H9 (cell line): ENCODE data around the gene MRPS18A. TPM values are rescaled to one million over a fixed set of nuclear protein-coding genes. Genes with fewer than 3 reads are reported as not detected.

ENCODE experiments used
- DNase-seq: peaks from one replicate; pipeline ENCODE4 v3.0.0-alpha.2; 2017
- H2AFZ ChIP-seq: one replicate; pipeline ENCODE4 v1.6.1; 2013; ENCODE audit warnings: mild to moderate bottlenecking, low read length, control low read depth, moderate library complexity
- H2AK5ac ChIP-seq: 2 replicates; pipeline ENCODE4 v1.6.1; 2013; ENCODE audit warnings: low read length, control low read depth, mixed read lengths; ENCODE audit not compliant: insufficient read length
- H2BK120ac ChIP-seq: one replicate; pipeline ENCODE4 v1.6.1; 2013; ENCODE audit warnings: low read depth, mild to moderate bottlenecking, low read length, control low read depth, inconsistent platforms; ENCODE audit not compliant: poor library complexity, severe bottlenecking
- H2BK12ac ChIP-seq: 2 replicates; pipeline ENCODE4 v1.6.1; 2013; ENCODE audit warnings: low read length, control low read depth, mixed read lengths, low read depth; ENCODE audit not compliant: insufficient read length
- H2BK15ac ChIP-seq: 2 replicates; pipeline ENCODE4 v1.6.1; 2013; ENCODE audit warnings: low read depth, low read length, control low read depth
- H2BK20ac ChIP-seq: one replicate; pipeline ENCODE4 v1.6.1; 2013; ENCODE audit warnings: low read depth, mild to moderate bottlenecking, low read length, control low read depth, inconsistent platforms; ENCODE audit not compliant: poor library complexity, severe bottlenecking
- H2BK5ac ChIP-seq: 2 replicates; pipeline ENCODE4 v1.6.1; 2013; ENCODE audit warnings: low read length, control low read depth, mixed read lengths; ENCODE audit not compliant: insufficient read length
- H3K14ac ChIP-seq: 2 replicates; pipeline ENCODE4 v1.6.1; 2013; ENCODE audit warnings: low read length, control low read depth; ENCODE audit not compliant: insufficient read depth
- H3K18ac ChIP-seq: 2 replicates; pipeline ENCODE4 v1.6.1; 2013; ENCODE audit warnings: low read depth, mild to moderate bottlenecking, mixed read lengths, low read length, control low read depth; ENCODE audit not compliant: insufficient read length
- H3K23ac ChIP-seq: 2 replicates; pipeline ENCODE4 v1.6.1; 2013; ENCODE audit warnings: low read length, control low read depth, mixed read lengths, low read depth; ENCODE audit not compliant: insufficient read length
- H3K23me2 ChIP-seq: 2 replicates; pipeline ENCODE4 v1.6.1; 2013; ENCODE audit warnings: low read depth, mild to moderate bottlenecking, mixed read lengths, low read length, control low read depth; ENCODE audit not compliant: insufficient read length, poor library complexity, severe bottlenecking
- H3K27ac ChIP-seq: 2 replicates; pipeline ENCODE4 v1.5.1; 2013; ENCODE audit warnings: low read length, control low read depth, mixed read lengths, low read depth; ENCODE audit not compliant: insufficient read length
- H3K27me3 ChIP-seq: 2 replicates; pipeline ENCODE4 v1.6.1; 2013; ENCODE audit warnings: low read length, control low read depth, inconsistent platforms; ENCODE audit not compliant: insufficient read depth
- H3K4ac ChIP-seq: 2 replicates; pipeline ENCODE4 v1.6.1; 2013; ENCODE audit warnings: low read depth, mild to moderate bottlenecking, control low read depth, inconsistent platforms, low read length, moderate library complexity
- H3K4me1 ChIP-seq: 2 replicates; pipeline ENCODE4 v1.6.1; 2013; ENCODE audit warnings: low read length, control low read depth, inconsistent platforms; ENCODE audit not compliant: insufficient read depth
- H3K4me2 ChIP-seq: 2 replicates; pipeline ENCODE4 v1.6.1; 2013; ENCODE audit warnings: low read length, control low read depth, mixed read lengths; ENCODE audit not compliant: insufficient read length, insufficient read depth
- H3K56ac ChIP-seq: 2 replicates; pipeline ENCODE4 v1.6.1; 2013; ENCODE audit warnings: low read depth, mild to moderate bottlenecking, mixed read lengths, low read length, control low read depth; ENCODE audit not compliant: insufficient read length
- H3K79me1 ChIP-seq: 2 replicates; pipeline ENCODE4 v1.6.1; 2013; ENCODE audit warnings: low read depth, mild to moderate bottlenecking, moderate library complexity, low read length, control low read depth, inconsistent platforms; ENCODE audit not compliant: insufficient read depth, poor library complexity, severe bottlenecking
- H3K79me2 ChIP-seq: 2 replicates; pipeline ENCODE4 v1.6.1; 2013; ENCODE audit warnings: low read length, control low read depth, inconsistent platforms; ENCODE audit not compliant: insufficient read depth
- H3K9ac ChIP-seq: 2 replicates; pipeline ENCODE4 v1.6.1; 2013; ENCODE audit warnings: low read length, control low read depth, mixed read lengths; ENCODE audit not compliant: insufficient read length; ENCODE audit errors: extremely low read depth
- H3K9me3 ChIP-seq: one replicate; pipeline ENCODE4 v1.6.1; 2013; ENCODE audit warnings: low read depth, low read length, inconsistent platforms; ENCODE audit not compliant: control insufficient read depth
- H3T11ph ChIP-seq: one replicate; pipeline ENCODE4 v1.6.1; 2013; ENCODE audit warnings: mild to moderate bottlenecking, low read length, control low read depth, inconsistent platforms
- H4K20me1 ChIP-seq: one replicate; pipeline ENCODE4 v1.6.1; 2013; ENCODE audit not compliant: control insufficient read depth, insufficient read length, insufficient read depth
- H4K5ac ChIP-seq: 2 replicates; pipeline ENCODE4 v1.6.1; 2013; ENCODE audit warnings: low read depth, mild to moderate bottlenecking, mixed read lengths, low read length, control low read depth; ENCODE audit not compliant: insufficient read length
- H4K8ac ChIP-seq: replicated peaks from 2 replicates; pipeline ENCODE4 v1.6.1; 2013; ENCODE audit warnings: low read length, control low read depth, mixed read lengths, low read depth; ENCODE audit not compliant: insufficient read length
- H4K91ac ChIP-seq: 2 replicates; pipeline ENCODE4 v1.6.1; 2013; ENCODE audit warnings: low read depth, mild to moderate bottlenecking, moderate library complexity, mixed read lengths, low read length, control low read depth; ENCODE audit not compliant: insufficient read length
- H3K27ac Mint-ChIP-seq, 3 experiments: 2 replicates in 2 of 3; 3 replicates in 1 of 3; pipeline ENCODE4 v1.8.0; 2020 to 2021; ENCODE audit warnings: mixed read lengths in 3 of 3, mild to moderate bottlenecking in 1 of 3, moderate library complexity in 1 of 3
- H3K27me3 Mint-ChIP-seq: 2 replicates; pipeline ENCODE4 v1.8.0; 2021; ENCODE audit warnings: low read depth, mild to moderate bottlenecking, moderate library complexity, mixed read lengths
- H3K36me3 Mint-ChIP-seq, 3 experiments: 2 replicates in 2 of 3; 3 replicates in 1 of 3; pipeline ENCODE4 v1.8.0; 2020 to 2021; ENCODE audit warnings: low read depth in 3 of 3, mixed read lengths in 3 of 3; ENCODE audit not compliant: insufficient read depth in 1 of 3
- H3K4me1 Mint-ChIP-seq, 2 experiments: 2 replicates each; pipeline ENCODE4 v1.8.0; 2020; ENCODE audit warnings: mixed read lengths in 2 of 2
- H3K4me3 Mint-ChIP-seq, 2 experiments: 2 replicates in 1 of 2; 3 replicates in 1 of 2; pipeline ENCODE4 v1.8.0; 2020 to 2021; ENCODE audit warnings: mild to moderate bottlenecking in 2 of 2, mixed read lengths in 2 of 2, moderate library complexity in 1 of 2
- H3K9me3 Mint-ChIP-seq, 2 experiments: 2 replicates in 1 of 2; 3 replicates in 1 of 2; pipeline ENCODE4 v1.8.0; 2020; ENCODE audit warnings: mild to moderate bottlenecking in 2 of 2, mixed read lengths in 2 of 2, moderate library complexity in 1 of 2
- CTCF ChIP-seq: fragments of 200-600 bp; sonication (generic); conservative IDR thresholded peaks from 3 replicates; pipeline ENCODE4 v1.8.0; 2021; ENCODE audit warnings: antibody characterized with exemption, mild to moderate bottlenecking
- WGBS: extraction: QIAGEN DNeasy Blood & Tissue Kit; methylation state at CpG from one replicate; pipeline ENCODE4 v1.1.7; 2013; ENCODE audit warnings: missing lambda C conversion rate, low lambda C conversion rate, mixed read lengths; ENCODE audit not compliant: insufficient read length; ENCODE audit errors: extremely low coverage; 5-methylcytosine and 5-hydroxymethylcytosine counted together
- total RNA-seq: library from RNA; stranded (reverse); gene quantifications from 2 replicates; pipeline ENCODE4 v1.2.1, GENCODE V29; 2021

MRPS18A gene
- total RNA-seq, 1 experiment from 2014 or later = 65.1 TPM

- Histone ChIP-seq H2BK20ac (no peak overlapping the region), H3K9ac (no peak overlapping the region), H2BK120ac (no peak overlapping the region), H3K9me3 (no peaks in the 10 kb centered on the region), H3K79me2 (no peaks in the 10 kb centered on the region), H4K20me1 (no peaks in the 10 kb centered on the region), H3K23me2 (no peaks in the 10 kb centered on the region), H3K4me2 (no peak overlapping the region), H2BK15ac (no peak overlapping the region), H3K56ac (no peak overlapping the region), H3K4me1 (no peaks in the 10 kb centered on the region), H2AFZ (no peak overlapping the region), H4K5ac (no peak overlapping the region), H3K79me1 (no peaks in the 10 kb centered on the region), H3T11ph (no peak overlapping the region), H3K18ac (no peak overlapping the region), H3K27me3 (no peaks in the 10 kb centered on the region; the same call in 1 of the 2 replicates), H2BK5ac (no peak overlapping the region), H4K8ac (no peak overlapping the region), H3K4ac (no peak overlapping the region), H3K23ac (no peak overlapping the region), H2AK5ac (no peak overlapping the region), H4K91ac (no peak overlapping the region), H2BK12ac (no peak overlapping the region), H3K14ac (no peak overlapping the region), H3K27ac (no peak overlapping the region)
- no CpG with 5 or more reads among the region's 8 CpGs for whole genome bisulfite sequencing
- peaks cover 43 to 85% (median 64%) of the 10 kb centered on the region in 3 experiments for H3K36me3 Mint-ChIP-seq
- no peaks in the 10 kb centered on the region for H3K9me3 Mint-ChIP-seq
- TF ChIP-seq CTCF = no peak
- H3K4me1 Mint-ChIP-seq = peaks cover 3 to 7% of the 10 kb centered on the region in 2 experiments
- H3K4me3 Mint-ChIP-seq = no peak overlapping the region
- no peaks in the 10 kb centered on the region for H3K27me3 Mint-ChIP-seq
- no peak for DNase-seq
- H3K27ac Mint-ChIP-seq = no peak overlapping the region; a peak in 1 of 7 replicates
These were observed 12.7 kb downstream of the MRPS18A start for GRCh38 chr6:43674921-43675320.
